NCI-H187 (cell line): ENCODE measurements around the gene PRRG4.
"Not testable (repeated sequence)": the region's sequence is repeated elsewhere in the genome, so short reads cannot be mapped to it uniquely, and the experiment has no call there.

ENCODE experiments used
- DNase-seq, 2 experiments: peaks; one replicate each; lab custom pipeline; 2025; lab: John Stamatoyannopoulos, UW

Gene PRRG4

GRCh38 chr11:32885556-32885955, 55.8 kb downstream of the PRRG4 start:
- DNase-seq = no peak

GRCh38 chr11:32886180-32886579, 56.5 kb downstream of the PRRG4 start:
- no peak for DNase-seq

- not testable (repeated sequence) for DNase-seq
Measured at GRCh38 chr11:32887707-32888383, 58.1 kb downstream of the PRRG4 start.

GRCh38 chr11:32888384-32888710, 58.6 kb downstream of the PRRG4 start:
- not testable (repeated sequence) for DNase-seq

GRCh38 chr11:32888805-32889204, 59.1 kb downstream of the PRRG4 start:
- no peak for DNase-seq

- DNase-seq = peak in 1 of 2 experiments; percentile 23
Measured at GRCh38 chr11:32890843-32891656, 61.3 kb downstream of the PRRG4 start.

GRCh38 chr11:32891657-32892354, 62.1 kb downstream of the PRRG4 start:
- no peak for DNase-seq

GRCh38 chr11:32892355-32893092, 62.8 kb downstream of the PRRG4 start, which contains the start of gene QSER1:
QSER1 (plus strand) TSS chr11:32892811; CDS start chr11:32893126, 315 bp downstream.
- DNase-seq = peak; percentile 53 to 76

GRCh38 chr11:32893093-32893342, 63.3 kb downstream of the PRRG4 start:
- peak in 1 of 2 experiments; percentile 50 for DNase-seq

- DNase-seq = no peak
Measured at GRCh38 chr11:32893343-32894148, 63.8 kb downstream of the PRRG4 start.

- DNase-seq = peak; percentile 35 to 48
Measured at GRCh38 chr11:32894149-32894827, 64.6 kb downstream of the PRRG4 start.

- DNase-seq = no peak
Measured at GRCh38 chr11:32894921-32895320, 65.2 kb downstream of the PRRG4 start.

- no peak for DNase-seq
Measured at GRCh38 chr11:32895471-32895870, 65.7 kb downstream of the PRRG4 start.

GRCh38 chr11:32897103-32897502, 67.4 kb downstream of the PRRG4 start:
- DNase-seq = no peak

GRCh38 chr11:32899438-32899837, 69.7 kb downstream of the PRRG4 start:
- no peak for DNase-seq

- DNase-seq = no peak
Measured at GRCh38 chr11:32902089-32902665, 72.5 kb downstream of the PRRG4 start.

- DNase-seq = no peak
Measured at GRCh38 chr11:32905028-32905667, 75.4 kb downstream of the PRRG4 start.
